Pericardium fibroblast (primary cell): ENCODE measurements around the gene LDLRAD1. TPM values are rescaled to one million over a fixed set of nuclear protein-coding genes. Genes with fewer than 3 reads are reported as not detected.

Experiments
- total RNA-seq: library from RNA; depleted of rRNA; stranded (reverse); fragments of >200 nt; gene quantifications from 2 replicates; pipeline ENCODE4 v1.2.3, GENCODE V29; 2015

LDLRAD1 gene
- total RNA-seq = not detected in 2 replicates

GRCh38 chr1:54017979-54018378 lies at the start of gene LDLRAD1:
Gene LDLRAD1 (minus strand): TSS chr1:54018186. CDS start chr1:54018112, 74 bp downstream.

GRCh38 chr1:54052934-54053744 lies 35.2 kb upstream of the LDLRAD1 start, which contains the start of the genes TCEANC2 and TMEM59:
Gene TCEANC2 (plus strand): TSS chr1:54053608. CDS start chr1:54054423, 815 bp downstream.
Gene TMEM59 (minus strand): TSS chr1:54053204. CDS start chr1:54053188, 16 bp downstream.

Other genes with a start within 250 kb of the LDLRAD1 start
- gene NDC1, start 179.9 kb downstream of the LDLRAD1 start, total RNA-seq = 6.8 and 9.2 TPM in 2 replicates
- gene YIPF1, start 128.4 kb downstream of the LDLRAD1 start, total RNA-seq = 18.8 and 27.2 TPM in 2 replicates
- gene DIO1, start 124.0 kb downstream of the LDLRAD1 start, total RNA-seq = not detected in 2 replicates
- 9.2 and 19.8 TPM in 2 replicates for gene IFT25, start 72.5 kb downstream of the LDLRAD1 start, total RNA-seq
- gene LRRC42, start 71.8 kb downstream of the LDLRAD1 start, total RNA-seq = 28.4 and 30.0 TPM in 2 replicates
- 239 and 298 TPM in 2 replicates for gene TMEM59, start 35.0 kb upstream of the LDLRAD1 start, total RNA-seq
- 3.3 TPM in 2 replicates for gene TCEANC2, start 35.4 kb upstream of the LDLRAD1 start, total RNA-seq
- gene CDCP2, start 134.8 kb upstream of the LDLRAD1 start, total RNA-seq = not detected in 2 replicates
- gene CYB5RL, start 181.8 kb upstream of the LDLRAD1 start, total RNA-seq = 3.5 and 4.6 TPM in 2 replicates
- 97.1 and 100 TPM in 2 replicates for gene MRPL37, start 182.0 kb upstream of the LDLRAD1 start, total RNA-seq